NT2/D1 (cell line): ENCODE data around the gene TMEM131.

Experiments
- DNase-seq: peaks from one replicate; pipeline ENCODE4 v3.0.0-alpha.2; 2011; ENCODE audit warnings: low read depth, low spot score
- H3K27me3 ChIP-seq: 2 replicates; pipeline ENCODE4 v1.6.0; 2011; ENCODE audit warnings: mild to moderate bottlenecking; ENCODE audit not compliant: insufficient read length, insufficient read depth
- H3K36me3 ChIP-seq: 2 replicates; pipeline ENCODE4 v1.6.1; 2011; ENCODE audit warnings: mild to moderate bottlenecking, low read length, mixed read lengths; ENCODE audit not compliant: insufficient read depth, insufficient read length
- H3K4me1 ChIP-seq: 2 replicates; pipeline ENCODE4 v1.5.1; 2011; ENCODE audit not compliant: insufficient read depth, insufficient read length
- H3K4me3 ChIP-seq: 2 replicates; pipeline ENCODE4 v1.5.1; 2011; ENCODE audit warnings: low read depth; ENCODE audit not compliant: insufficient read length
- H3K9ac ChIP-seq: 2 replicates; pipeline ENCODE4 v1.6.0; 2011; ENCODE audit warnings: low read depth; ENCODE audit not compliant: insufficient read length
- H3K9me3 ChIP-seq: 2 replicates; pipeline ENCODE4 v1.5.1; 2011; ENCODE audit warnings: mild to moderate bottlenecking, low read length; ENCODE audit not compliant: insufficient read depth
- SUZ12 ChIP-seq: IDR thresholded peaks from 2 replicates; pipeline ENCODE4 v1.6.1; 2011; ENCODE audit not compliant: insufficient read length, insufficient read depth; ENCODE audit errors: extremely low read depth
- YY1 ChIP-seq: IDR thresholded peaks from 2 replicates; pipeline ENCODE4 v1.6.1; 2011; ENCODE audit not compliant: insufficient read length, insufficient read depth
- ZNF274 ChIP-seq: IDR thresholded peaks from 2 replicates; pipeline ENCODE4 v1.6.1; 2011; ENCODE audit warnings: mild to moderate bottlenecking, low read depth, low read length

The TMEM131 gene

DNA sequence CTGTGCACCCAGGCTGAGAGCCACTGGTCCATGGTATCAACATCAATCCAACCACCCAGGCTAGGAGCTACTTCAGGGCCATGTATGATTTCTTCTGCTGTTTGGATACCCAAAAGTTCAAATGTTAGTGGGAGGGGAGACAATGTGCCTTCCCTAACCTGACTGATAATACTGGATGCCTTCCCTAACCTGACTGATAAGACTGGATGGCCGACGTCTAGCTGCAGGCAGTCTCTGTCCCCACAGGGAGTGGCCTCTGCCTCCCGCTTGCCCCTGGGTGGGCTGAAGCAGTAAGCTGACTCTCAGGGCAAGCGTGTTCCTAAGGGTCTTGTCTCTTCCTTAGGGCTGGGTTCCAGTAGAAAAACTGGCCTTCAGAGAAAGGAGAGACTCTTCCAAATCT, 216.6 kb downstream of the TMEM131 start:
- Histone ChIP-seq H3K9ac (no peak overlapping the region), H3K27me3 (no peaks in the 10 kb centered on the region), H3K4me1 (no peaks in the 10 kb centered on the region), H3K36me3 (peaks cover 31% of the 10 kb centered on the region), H3K9me3 (no peaks in the 10 kb centered on the region), H3K4me3 (no peak overlapping the region)
- no peak for DNase-seq
- no peak for TF ChIP-seq SUZ12
- TF ChIP-seq YY1: no peak
- no peak for TF ChIP-seq ZNF274

DNA sequence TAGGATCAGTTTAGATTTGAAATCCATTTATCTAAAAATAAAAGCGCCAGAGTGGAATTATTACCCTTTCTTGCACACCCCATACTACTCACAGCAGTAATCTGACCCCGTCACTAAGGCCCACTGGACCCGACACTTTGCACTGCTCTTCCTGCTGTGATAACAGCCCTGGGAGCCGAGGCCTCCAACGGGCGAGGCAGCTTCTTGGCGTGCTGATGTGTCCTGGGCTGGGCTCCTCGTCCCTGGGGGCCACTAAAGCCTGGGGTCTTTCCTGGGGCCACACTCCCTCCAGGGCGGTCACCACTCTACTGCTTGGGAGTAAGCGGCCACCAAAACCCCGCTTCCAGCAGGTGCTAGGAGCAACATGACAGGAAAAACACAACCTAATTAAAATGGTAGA, 220.7 kb downstream of the TMEM131 start:
- Histone ChIP-seq H3K36me3 (peaks cover 50% of the 10 kb centered on the region), H3K4me1 (peaks cover 2% of the 10 kb centered on the region), H3K27me3 (peaks cover 3% of the 10 kb centered on the region), H3K9me3 (no peaks in the 10 kb centered on the region), H3K9ac (no peak overlapping the region), H3K4me3 (no peak overlapping the region)
- no peak for TF ChIP-seq ZNF274
- TF ChIP-seq SUZ12: no peak
- no peak for TF ChIP-seq YY1
- no peak for DNase-seq

DNA sequence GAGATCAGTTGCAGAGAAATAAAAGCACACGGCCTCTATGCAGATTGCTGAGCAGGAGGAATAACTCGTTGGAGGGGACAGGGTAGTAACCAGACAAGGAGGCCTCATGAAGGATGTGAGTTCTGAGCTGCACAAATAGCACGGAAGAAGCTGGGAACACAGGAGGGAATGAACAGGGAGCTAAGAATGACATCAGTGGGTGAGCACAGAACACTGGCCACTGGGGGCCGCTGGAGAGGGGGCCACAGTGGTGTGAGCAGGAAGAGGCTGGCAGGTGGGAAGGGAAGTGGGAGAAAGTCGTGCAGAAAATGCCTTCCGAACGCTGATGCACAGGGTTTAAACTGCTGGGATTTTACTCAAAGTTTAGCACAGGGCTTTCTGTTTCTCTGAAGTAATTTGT, 221.3 kb downstream of the TMEM131 start:
- Histone ChIP-seq H3K36me3 (peaks cover 50% of the 10 kb centered on the region), H3K9ac (no peak overlapping the region), H3K4me3 (no peak overlapping the region), H3K4me1 (peaks cover 5% of the 10 kb centered on the region), H3K27me3 (peaks cover 3% of the 10 kb centered on the region), H3K9me3 (no peaks in the 10 kb centered on the region)
- TF ChIP-seq YY1 (no peak), SUZ12 (no peak), ZNF274 (no peak)
- peak; percentile 16 for DNase-seq

DNA sequence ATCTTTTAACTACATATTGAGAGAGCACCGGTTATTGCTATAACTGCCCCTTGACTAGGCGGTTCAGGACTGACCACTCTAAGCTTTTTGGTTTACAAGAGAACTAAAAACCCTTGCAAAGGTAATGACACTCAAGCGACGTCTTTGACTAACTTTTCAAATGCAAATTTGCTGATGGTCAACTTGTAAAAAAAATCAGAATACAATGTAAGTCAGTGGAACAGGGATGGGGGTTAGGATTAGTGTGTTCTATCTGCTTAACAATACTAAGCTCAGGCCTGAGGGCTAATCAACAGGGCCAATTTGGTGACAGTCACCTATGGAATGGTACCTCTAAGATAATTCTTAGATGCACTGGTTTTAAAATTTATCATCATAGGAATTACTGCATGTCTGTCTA, 225.3 kb downstream of the TMEM131 start:
- Histone ChIP-seq H3K9me3 (no peaks in the 10 kb centered on the region), H3K27me3 (peaks cover 5% of the 10 kb centered on the region), H3K4me1 (peaks cover 5% of the 10 kb centered on the region), H3K4me3 (no peak overlapping the region), H3K36me3 (peaks cover 50% of the 10 kb centered on the region), H3K9ac (no peak overlapping the region)
- TF ChIP-seq ZNF274: no peak
- no peak for TF ChIP-seq YY1
- no peak for TF ChIP-seq SUZ12
- DNase-seq: peak; percentile 87

DNA sequence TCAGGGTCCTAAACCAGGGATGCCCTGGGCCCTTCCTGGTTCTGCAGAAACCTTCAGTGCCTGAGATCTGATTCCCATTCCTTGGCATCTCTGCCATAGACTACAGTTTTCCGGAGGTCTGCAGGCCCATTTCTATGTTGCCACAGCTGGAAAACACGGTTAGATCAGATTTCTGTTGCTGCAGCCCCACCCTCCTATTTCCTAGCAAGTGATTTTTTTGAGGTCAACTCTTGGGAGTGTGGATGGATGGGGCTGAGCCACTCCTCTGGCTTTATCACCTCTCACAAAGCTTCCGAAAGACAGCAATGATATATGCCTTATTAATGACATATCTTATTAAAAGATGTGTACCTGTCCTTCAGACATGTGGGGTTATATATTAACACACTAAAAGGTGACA, 226.0 kb downstream of the TMEM131 start:
- TF ChIP-seq YY1 (no peak), SUZ12 (no peak), ZNF274 (no peak)
- DNase-seq: no peak
- no peak overlapping the region for H3K4me3 ChIP-seq
- H3K27me3 ChIP-seq: peaks cover 5% of the 10 kb centered on the region
- no peaks in the 10 kb centered on the region for H3K9me3 ChIP-seq
- H3K9ac ChIP-seq: no peak overlapping the region
- peaks cover 5% of the 10 kb centered on the region for H3K4me1 ChIP-seq
- peaks cover 51% of the 10 kb centered on the region for H3K36me3 ChIP-seq

DNA sequence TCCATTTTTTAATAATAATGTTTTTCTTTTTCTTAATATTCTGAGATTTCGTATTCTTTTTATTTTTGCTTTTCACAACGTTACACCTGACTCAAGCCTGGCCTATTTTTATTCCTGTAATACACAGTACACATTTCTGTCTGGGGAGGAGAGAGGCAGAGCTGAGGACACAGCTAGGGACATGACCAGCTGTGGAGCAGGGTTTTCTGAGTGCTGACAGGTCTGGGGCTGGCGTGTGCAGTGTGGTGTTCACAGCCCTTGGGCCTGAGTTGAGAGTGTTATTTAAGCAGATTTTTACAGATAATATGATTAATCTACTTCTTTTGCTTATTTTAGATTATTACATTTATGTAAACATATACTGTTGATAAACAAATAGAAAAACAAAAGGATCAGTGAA, 226.4 kb downstream of the TMEM131 start:
- Histone ChIP-seq H3K36me3 (peaks cover 51% of the 10 kb centered on the region), H3K9ac (no peak overlapping the region), H3K4me3 (no peak overlapping the region), H3K9me3 (no peaks in the 10 kb centered on the region), H3K27me3 (peaks cover 5% of the 10 kb centered on the region), H3K4me1 (peaks cover 6% of the 10 kb centered on the region)
- no peak for TF ChIP-seq YY1
- no peak for TF ChIP-seq SUZ12
- no peak for TF ChIP-seq ZNF274
- DNase-seq: no peak

DNA sequence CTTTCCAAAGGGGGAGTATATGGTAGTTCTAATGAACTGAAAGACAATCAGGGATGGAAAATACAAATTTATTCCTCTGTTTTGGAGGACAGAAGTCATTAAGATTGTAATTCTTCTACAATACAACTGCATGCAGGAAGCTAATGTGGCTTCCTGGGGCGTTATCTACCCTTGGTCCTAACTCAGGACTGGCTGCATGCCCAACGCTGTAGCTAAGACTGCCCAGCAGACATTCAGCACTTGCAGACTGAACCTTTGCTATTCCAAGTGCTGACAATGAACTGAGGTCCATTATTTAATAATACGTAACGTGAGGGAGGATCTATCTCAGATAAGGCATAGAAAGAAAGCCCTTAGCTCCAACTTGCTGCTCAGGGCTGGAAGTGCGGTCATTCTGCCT, 229.2 kb downstream of the TMEM131 start:
- Histone ChIP-seq H3K4me1 (peaks cover 17% of the 10 kb centered on the region), H3K36me3 (peaks cover 42% of the 10 kb centered on the region), H3K9ac (no peak overlapping the region), H3K27me3 (peaks cover 5% of the 10 kb centered on the region), H3K4me3 (no peak overlapping the region), H3K9me3 (no peaks in the 10 kb centered on the region)
- no peak for DNase-seq
- TF ChIP-seq ZNF274 (no peak), YY1 (no peak), SUZ12 (no peak)

DNA sequence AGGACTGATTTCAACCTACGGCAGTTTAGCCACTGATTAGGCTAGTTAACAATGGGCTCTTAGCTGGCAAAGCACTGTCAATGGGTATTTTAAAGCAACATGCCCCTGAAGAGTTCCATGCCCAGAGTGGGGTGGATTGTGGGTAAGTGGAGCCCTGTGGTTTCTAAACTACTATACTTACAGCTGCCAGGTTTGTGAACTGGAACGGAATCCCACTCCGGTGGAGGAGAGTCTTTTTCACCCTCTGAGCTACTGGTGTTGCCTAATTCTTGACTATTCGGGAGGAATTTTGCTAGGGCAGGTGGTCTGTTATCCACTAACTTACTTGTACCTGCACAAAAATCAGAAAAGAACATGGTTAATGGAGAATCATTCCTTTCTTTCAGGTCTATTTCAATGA, 229.8 kb downstream of the TMEM131 start:
- H3K9me3 ChIP-seq: no peaks in the 10 kb centered on the region
- no peak for DNase-seq
- TF ChIP-seq YY1 (no peak), ZNF274 (no peak), SUZ12 (no peak)
- peaks cover 17% of the 10 kb centered on the region for H3K4me1 ChIP-seq
- H3K27me3 ChIP-seq: peaks cover 3% of the 10 kb centered on the region
- no peak overlapping the region for H3K4me3 ChIP-seq
- no peak overlapping the region for H3K9ac ChIP-seq
- peaks cover 48% of the 10 kb centered on the region for H3K36me3 ChIP-seq
